ENCODE results near the gene TRHDE. TPM values are rescaled to one million over a fixed set of nuclear protein-coding genes. Genes with fewer than 3 reads are reported as not detected.

Gene TRHDE
- total and polyA plus RNA-seq, 2 donors (not counting 3 experiments of a cell fraction or from before 2014, with no cell fraction given), result not detected

DNA sequence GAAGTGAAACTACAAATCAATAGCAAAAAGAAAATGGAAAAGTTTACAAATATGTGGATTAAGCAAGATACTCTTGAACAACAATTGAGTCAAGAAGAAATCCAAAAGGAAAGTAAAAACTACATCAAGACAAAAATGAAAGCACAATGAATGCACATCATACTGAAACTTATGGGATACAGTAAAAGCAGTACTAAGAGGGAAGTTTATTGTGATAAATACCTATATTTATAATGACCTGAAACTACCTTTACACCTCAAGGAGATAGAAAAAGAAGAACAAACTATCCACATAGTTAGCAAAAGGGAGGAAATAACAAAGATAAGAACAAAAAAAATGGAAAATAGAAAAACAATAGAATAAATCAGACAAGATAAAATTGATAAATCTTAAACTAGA, 375.0 kb downstream of the TRHDE start:
- Histone ChIP-seq H3K79me2 (ENCODE audit: control insufficient read depth, insufficient read depth, low read length) (no peaks in the 10 kb centered on the region), H3K4me2 (ENCODE audit: insufficient read depth, low read length) (no peak overlapping the region), H2AFZ (ENCODE audit: low read depth, low read length) (no peak overlapping the region), H3K9me3 (replicated peaks; ENCODE audit: control insufficient read depth, insufficient read depth, low read length) (no peaks in the 10 kb centered on the region), H3K27me3 (ENCODE audit: control insufficient read depth in 2 of 2, insufficient read depth in 2 of 2, low read length in 2 of 2) (no peaks in the 10 kb centered on the region), H4K20me1 (replicated peaks; ENCODE audit: control insufficient read depth, extremely low read depth, insufficient read depth, low read length) (no peaks in the 10 kb centered on the region), H3K36me3 (ENCODE audit: control insufficient read depth in 2 of 2, extremely low read depth in 1 of 2, insufficient read depth in 2 of 2, low read length in 2 of 2) (no peaks in the 10 kb centered on the region), H3K9me1 (replicated peaks; ENCODE audit: control insufficient read depth, extremely low read depth, insufficient read depth, low read length) (no peaks in the 10 kb centered on the region), H3K4me3 (replicated peaks in 1 of 3; ENCODE audit: insufficient read depth in 1 of 3, low read depth in 1 of 3, low read length in 3 of 3) (no peak overlapping the region), H3K4me1 (ENCODE audit: control insufficient read depth, extremely low read depth, insufficient read depth, low read length) (no peaks in the 10 kb centered on the region), H3K27ac (ENCODE audit: insufficient read depth, low read depth, low read length) (no peak overlapping the region), H3K9ac (replicated peaks; ENCODE audit: extremely low read depth, insufficient read depth, low read length) (no peak overlapping the region)
- TF ChIP-seq POLR2A (IDR thresholded peaks at IDR 0.05; ENCODE audit: low read depth, low read length), result no peak
- TF ChIP-seq JUN (IDR thresholded peaks at IDR 0.05; ENCODE audit: borderline replicate concordance, insufficient read depth, insufficient read length, low read depth), result no peak
- TF ChIP-seq, protein P1, sequence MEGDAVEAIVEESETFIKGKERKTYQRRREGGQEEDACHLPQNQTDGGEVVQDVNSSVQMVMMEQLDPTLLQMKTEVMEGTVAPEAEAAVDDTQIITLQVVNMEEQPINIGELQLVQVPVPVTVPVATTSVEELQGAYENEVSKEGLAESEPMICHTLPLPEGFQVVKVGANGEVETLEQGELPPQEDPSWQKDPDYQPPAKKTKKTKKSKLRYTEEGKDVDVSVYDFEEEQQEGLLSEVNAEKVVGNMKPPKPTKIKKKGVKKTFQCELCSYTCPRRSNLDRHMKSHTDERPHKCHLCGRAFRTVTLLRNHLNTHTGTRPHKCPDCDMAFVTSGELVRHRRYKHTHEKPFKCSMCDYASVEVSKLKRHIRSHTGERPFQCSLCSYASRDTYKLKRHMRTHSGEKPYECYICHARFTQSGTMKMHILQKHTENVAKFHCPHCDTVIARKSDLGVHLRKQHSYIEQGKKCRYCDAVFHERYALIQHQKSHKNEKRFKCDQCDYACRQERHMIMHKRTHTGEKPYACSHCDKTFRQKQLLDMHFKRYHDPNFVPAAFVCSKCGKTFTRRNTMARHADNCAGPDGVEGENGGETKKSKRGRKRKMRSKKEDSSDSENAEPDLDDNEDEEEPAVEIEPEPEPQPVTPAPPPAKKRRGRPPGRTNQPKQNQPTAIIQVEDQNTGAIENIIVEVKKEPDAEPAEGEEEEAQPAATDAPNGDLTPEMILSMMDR (IDR thresholded peaks at IDR 0.05; ENCODE audit: extremely low read depth in 1 of 2, insufficient read depth in 1 of 2, low read depth in 1 of 2, low read length in 2 of 2), result no peak
- TF ChIP-seq EZH2 (IDR thresholded peaks at IDR 0.05; ENCODE audit: borderline replicate concordance, low read depth, low read length, severe bottlenecking), result no peak
- TF ChIP-seq POLR2AphosphoS5 (IDR thresholded peaks at IDR 0.05; ENCODE audit: insufficient read depth, low read depth, low read length), result no peak
- no peak for TF ChIP-seq FOS (IDR thresholded peaks at IDR 0.05; ENCODE audit: borderline replicate concordance, insufficient read depth, low read length)
- TF ChIP-seq GATA2 (IDR thresholded peaks at IDR 0.05; ENCODE audit: insufficient read depth, insufficient read length, low read depth, low read length), result no peak
- TF ChIP-seq MYC (IDR thresholded peaks at IDR 0.05; ENCODE audit: low read depth, low read length), result no peak
- TF ChIP-seq, protein P2, sequence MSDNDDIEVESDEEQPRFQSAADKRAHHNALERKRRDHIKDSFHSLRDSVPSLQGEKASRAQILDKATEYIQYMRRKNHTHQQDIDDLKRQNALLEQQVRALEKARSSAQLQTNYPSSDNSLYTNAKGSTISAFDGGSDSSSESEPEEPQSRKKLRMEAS (IDR thresholded peaks at IDR 0.05; ENCODE audit: insufficient read depth, insufficient read length), result no peak
- ChIA-PET CTCF (no interaction called here), POLR2A (no interaction called here)
- DNase-seq (ENCODE audit: low read depth, low spot score) (no peak), FAIRE-seq (no peak)
- dilution Hi-C loops (cut with MboI; ENCODE audit: extremely low pct_ligation_motif_present, low sequenced_read_pairs) (no loop called here), intact Hi-C loops (cut with micrococcal nuclease) (no loop called here)
- BruUV-seq (replicated peaks), result no TSS peak
